Stimulated activated CD8-positive, alpha-beta memory T cell treated with anti-CD3 and anti-CD28 coated beads, Interleukin-4, amount 100 ng/mL, for 4 hours (primary cell): ENCODE measurements around the gene BRSK1.

ENCODE experiments used
- DNase-seq, 2 donors: peaks; one replicate each; pipeline ENCODE4 v3.0.0-alpha.2; 2020; ENCODE audit warnings: low read depth in 2 of 2, low spot score in 1 of 2

The BRSK1 gene

DNA sequence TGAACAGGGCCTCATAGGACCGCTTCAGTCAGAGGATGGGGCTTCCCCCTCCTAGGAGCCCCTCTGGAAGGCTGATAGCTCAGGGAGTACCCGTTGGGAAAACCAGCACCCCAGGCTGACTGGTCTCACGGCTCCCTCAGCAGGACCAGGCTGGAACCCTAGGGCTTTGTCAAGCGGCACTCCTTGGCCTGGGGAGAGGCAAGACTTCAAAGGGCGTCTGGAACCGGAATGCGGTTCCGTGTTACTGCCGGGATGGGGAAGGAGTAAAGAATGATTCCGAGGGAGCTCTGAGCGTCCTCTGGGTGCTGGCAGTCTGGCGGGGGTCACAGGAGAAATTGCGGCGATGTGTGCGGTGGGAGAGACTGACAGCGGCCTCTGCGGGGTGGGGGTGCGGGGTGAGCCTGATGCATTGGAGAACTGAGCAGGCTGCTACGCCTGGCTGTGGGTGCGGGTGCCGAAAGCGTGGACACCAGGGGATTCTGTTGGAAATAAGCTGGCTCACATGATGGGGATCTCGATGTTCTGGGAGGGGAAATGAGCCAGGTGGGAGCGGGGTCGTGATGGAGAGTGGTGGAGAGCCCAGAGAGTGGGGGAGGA is 68.8 kb downstream of the BRSK1 start:
- no peak for DNase-seq

GRCh38 chr19:55353356-55353802 is 69.6 kb downstream of the BRSK1 start:
- no peak for DNase-seq

- DNase-seq: no peak
Measured at GRCh38 chr19:55353803-55354697, 70.3 kb downstream of the BRSK1 start.

DNA sequence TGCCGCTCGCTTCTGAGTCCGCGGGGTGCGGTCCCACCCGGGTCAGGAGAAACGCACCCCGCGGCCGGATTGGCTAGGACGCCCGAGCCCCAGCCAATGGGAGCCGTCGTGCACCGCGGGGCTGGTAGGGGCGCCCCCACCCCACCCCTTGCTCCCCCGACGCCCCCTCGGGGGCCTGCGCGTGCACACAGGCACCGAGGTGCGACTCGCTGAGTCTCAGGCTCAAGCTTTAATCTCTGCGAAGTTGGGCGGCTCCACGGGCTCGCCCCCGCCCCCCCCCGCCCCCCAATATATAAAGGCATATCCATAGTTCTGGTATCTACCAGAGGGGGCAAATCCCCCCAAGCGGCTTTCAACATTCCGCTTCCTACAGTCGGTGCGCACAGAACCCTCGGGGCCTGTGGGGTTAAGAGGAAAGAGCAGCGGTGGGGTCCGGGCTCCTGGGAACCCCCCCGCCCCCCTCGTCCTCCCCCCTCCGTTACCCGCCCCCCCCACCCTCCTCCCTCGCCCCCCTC is 71.0 kb downstream of the BRSK1 start, which contains the start of gene COX6B2:
TSS of gene COX6B2 (minus strand) at position 22 of the 515 bp plus-strand sequence. CDS start 198 bp downstream, outside the sequence.
- DNase-seq: no peak

DNA sequence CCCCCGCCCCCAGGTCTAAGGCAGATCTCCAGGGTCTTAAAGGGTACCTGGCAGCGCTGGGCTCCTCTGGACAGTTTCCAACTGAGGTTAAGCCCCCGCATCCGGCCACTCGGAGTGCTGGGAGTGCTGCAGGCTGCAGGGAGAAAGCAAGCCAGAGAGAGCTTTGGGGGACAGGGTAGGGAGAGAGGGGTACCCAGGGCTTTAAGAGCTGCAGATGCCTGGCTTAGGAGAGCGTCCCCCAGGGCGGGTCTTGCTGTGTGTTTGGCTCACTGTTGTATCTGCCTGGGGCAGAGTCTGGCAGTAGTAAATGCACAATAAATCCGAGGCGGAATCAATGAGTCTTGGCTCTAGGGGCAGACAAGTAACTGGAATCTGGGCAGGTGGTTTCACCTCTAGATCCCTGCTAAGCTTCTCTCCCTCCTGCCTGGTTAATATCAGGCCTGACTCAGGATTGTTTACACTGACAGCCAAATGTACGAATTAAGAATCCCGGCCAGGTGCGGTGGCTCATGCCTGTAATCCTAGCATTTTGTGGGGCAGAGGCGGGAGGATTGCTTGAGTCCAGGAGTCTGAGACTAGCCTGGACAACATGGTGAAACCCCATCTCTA is 71.5 kb downstream of the BRSK1 start:
- no peak for DNase-seq

DNA sequence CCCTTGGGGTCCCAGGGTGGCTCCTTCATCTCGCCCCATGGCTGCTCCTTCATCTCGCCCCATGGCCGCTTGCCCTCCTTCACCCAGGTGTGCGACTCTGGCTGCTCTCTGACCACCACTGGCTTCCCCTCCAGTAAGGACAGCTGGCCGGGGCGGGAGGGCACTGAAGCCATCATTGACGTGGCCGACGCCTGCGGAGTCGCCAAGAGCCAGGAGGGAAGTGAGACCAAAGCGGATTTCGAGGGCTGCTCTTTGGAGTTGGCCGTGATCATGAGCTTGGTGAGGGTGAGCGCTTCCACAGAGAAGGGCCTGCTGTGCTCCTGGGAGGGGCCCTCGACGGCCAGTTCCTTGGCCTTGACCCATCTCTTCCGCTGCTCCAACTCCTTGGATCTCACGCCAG is 74.7 kb downstream of the BRSK1 start:
- DNase-seq: no peak

GRCh38 chr19:55358943-55359908 is 75.4 kb downstream of the BRSK1 start:
- no peak for DNase-seq

DNA sequence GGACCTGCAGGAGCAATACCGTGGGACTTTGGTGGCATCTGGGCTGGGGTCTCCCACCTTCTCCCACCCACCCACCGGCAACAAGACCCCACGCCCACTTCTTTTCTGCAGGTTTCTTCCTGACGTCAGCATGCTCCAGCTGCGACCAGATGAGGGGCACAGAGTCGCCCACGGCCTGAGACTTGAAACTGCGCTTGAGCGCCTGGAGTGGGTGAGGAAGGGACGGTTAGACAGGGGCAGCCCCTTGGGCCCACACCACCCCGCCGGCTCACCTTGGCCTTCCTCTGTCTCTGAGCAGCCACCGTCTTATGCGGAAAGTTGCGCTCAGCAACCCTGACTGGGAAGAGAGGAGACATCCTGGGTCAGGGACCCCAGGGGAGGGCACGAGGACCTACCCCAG is 77.1 kb downstream of the BRSK1 start:
- no peak for DNase-seq
